Ectodermal cell (in vitro differentiated cells): ENCODE data around the gene SEMA4G.

Experiments
- H3K27ac ChIP-seq: 2 replicates; pipeline ENCODE4 v1.7.0; 2013; ENCODE audit warnings: mild to moderate bottlenecking, low read depth, low read length; ENCODE audit not compliant: insufficient read depth, poor library complexity, severe bottlenecking
- H3K27me3 ChIP-seq: 2 replicates; pipeline ENCODE4 v1.7.0; 2013; ENCODE audit warnings: mild to moderate bottlenecking, low read length; ENCODE audit not compliant: insufficient read depth, control insufficient read depth, poor library complexity, severe bottlenecking
- H3K36me3 ChIP-seq: one replicate; pipeline ENCODE4 v1.7.0; 2013; ENCODE audit warnings: low read length; ENCODE audit not compliant: control insufficient read depth, insufficient read depth
- H3K4me1 ChIP-seq: one replicate; pipeline ENCODE4 v1.7.0; 2013; ENCODE audit warnings: low read length; ENCODE audit not compliant: control insufficient read depth, insufficient read depth
- H3K4me3 ChIP-seq: 2 replicates; pipeline ENCODE4 v1.7.0; 2013; ENCODE audit warnings: low read depth, low read length, control low read depth; ENCODE audit not compliant: insufficient read depth
- H3K9me3 ChIP-seq: 2 replicates; pipeline ENCODE4 v1.7.0; 2013; ENCODE audit warnings: mild to moderate bottlenecking, low read length, moderate library complexity; ENCODE audit not compliant: control insufficient read depth
- WGBS, 2 experiments: methylation state at CpG; one replicate each; pipeline ENCODE4 v1.1.7; 2013; ENCODE audit warnings: missing lambda C conversion rate in 2 of 2; 5-methylcytosine and 5-hydroxymethylcytosine counted together

Gene SEMA4G

DNA sequence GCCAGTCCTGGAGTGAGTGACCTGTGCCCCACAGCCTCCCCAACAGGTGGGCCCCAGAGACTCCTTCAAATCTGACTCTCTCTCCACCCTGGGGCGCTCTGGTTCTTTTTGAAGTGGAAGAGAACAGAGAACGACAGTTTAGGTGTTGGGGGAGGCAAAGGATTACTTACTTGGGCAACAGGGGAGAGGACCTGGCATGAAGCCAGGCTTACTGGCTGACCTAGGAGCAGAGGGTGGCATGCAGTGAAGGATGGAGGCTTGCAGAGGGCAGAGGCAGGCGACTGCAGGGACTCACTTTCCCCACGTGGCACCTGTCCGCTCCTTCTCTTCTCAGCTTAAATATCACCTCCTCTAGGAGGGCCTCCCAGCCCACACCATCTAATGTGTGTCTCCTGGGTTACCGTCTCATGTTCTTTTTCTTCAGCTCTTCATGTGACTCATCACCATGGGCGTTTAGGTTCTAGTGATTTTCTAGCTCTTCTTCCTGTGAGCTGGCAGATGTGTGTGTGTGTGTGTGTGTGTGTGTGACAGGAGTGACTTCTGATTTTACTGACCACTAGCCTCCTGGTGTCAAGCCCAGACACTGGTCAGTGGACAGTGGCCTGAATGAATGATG lies 45.8 kb downstream of the SEMA4G start:
- H3K4me1 ChIP-seq, result peaks cover 14% of the 10 kb centered on the region
- H3K27ac ChIP-seq, result no peak overlapping the region
- 52 to 60% methylated on average over 6 to 7 of the region's 7 CpGs for WGBS, 2 experiments
- H3K36me3 ChIP-seq, result no peaks in the 10 kb centered on the region
- no peaks in the 10 kb centered on the region for H3K9me3 ChIP-seq
- peaks cover 53% of the 10 kb centered on the region for H3K27me3 ChIP-seq
- H3K4me3 ChIP-seq, result no peak overlapping the region

DNA sequence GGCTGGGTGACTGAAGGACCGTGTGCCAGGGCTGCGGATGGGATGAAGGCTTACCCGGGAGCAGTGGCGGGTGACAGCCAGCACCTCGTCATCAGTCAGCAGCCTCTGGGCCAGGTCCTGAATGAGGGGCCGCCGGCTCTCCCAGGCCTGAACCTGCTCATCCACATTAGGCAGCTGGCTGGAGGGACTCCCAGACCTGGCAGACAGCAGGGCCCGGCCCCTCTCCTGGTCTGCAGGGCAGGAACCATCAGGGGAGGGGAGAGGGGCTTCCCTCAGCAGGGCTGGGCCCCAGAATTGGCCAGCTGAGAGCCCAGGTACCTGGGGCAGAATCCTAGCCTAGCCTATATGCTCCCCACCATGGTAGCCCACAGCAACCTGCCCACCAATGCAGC lies 46.3 kb downstream of the SEMA4G start:
- no peak overlapping the region for H3K4me3 ChIP-seq
- no peaks in the 10 kb centered on the region for H3K36me3 ChIP-seq
- H3K9me3 ChIP-seq, result no peaks in the 10 kb centered on the region
- no peak overlapping the region for H3K27ac ChIP-seq
- H3K4me1 ChIP-seq, result peaks cover 14% of the 10 kb centered on the region
- WGBS, 2 experiments, result 87 to 88% methylated on average over 8 of the region's 8 CpGs
- peaks cover 58% of the 10 kb centered on the region for H3K27me3 ChIP-seq

DNA sequence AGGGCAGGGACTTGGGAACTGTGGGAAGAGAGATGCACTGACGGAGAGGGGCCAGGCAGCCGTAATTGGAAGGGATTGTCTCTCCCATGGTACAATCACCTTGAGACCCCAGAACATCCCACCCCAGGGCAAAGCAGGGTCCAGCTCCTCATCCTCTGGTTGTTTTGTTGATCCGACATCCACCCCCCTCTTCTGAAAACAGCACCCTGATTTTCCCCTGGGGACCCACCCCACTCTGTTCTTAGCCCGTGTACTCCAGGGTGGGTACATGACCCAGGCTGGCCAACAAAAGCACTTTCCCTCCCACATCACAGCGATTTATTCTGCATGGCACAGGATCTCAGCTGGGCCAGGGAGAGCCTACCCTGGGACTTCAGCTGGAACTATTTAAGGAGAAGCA lies 47.5 kb downstream of the SEMA4G start:
- H3K27ac ChIP-seq, result no peak overlapping the region
- peaks cover 59% of the 10 kb centered on the region for H3K27me3 ChIP-seq
- H3K36me3 ChIP-seq, result no peaks in the 10 kb centered on the region
- 56 to 65% methylated on average over 5 of the region's 5 CpGs for WGBS, 2 experiments
- H3K4me1 ChIP-seq, result peaks cover 14% of the 10 kb centered on the region
- H3K4me3 ChIP-seq, result no peak overlapping the region
- H3K9me3 ChIP-seq, result no peaks in the 10 kb centered on the region

DNA sequence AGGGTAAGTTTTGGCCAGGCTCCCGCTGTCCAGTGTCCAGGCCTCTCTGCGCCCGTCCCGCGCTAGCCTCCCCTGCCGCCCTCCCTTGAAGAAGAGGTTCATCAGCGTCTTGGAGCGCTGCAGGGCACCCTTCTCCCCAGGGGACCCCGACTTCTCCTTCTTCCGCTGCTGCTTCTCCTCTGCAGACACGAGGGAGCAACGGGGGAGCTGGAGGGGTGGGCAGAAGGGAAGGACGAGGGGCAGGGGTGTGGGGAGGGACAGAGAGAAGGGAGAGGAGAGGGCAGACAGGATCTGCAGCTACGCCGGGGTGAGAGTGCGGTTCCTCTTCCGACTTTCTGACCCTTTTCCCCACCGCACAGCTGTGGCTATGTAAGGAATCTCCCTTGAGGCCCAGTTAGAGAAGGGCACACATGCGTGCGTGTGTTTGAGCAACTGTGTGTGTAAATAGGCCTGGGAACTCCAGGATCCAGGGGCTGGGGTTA lies 48.9 kb downstream of the SEMA4G start:
- WGBS, 2 experiments, result 12 to 14% methylated on average over 20 of the region's 20 CpGs
- H3K27me3 ChIP-seq, result peaks cover 59% of the 10 kb centered on the region
- no peaks in the 10 kb centered on the region for H3K36me3 ChIP-seq
- no peak overlapping the region for H3K4me3 ChIP-seq
- H3K9me3 ChIP-seq, result no peaks in the 10 kb centered on the region
- peaks cover 14% of the 10 kb centered on the region for H3K4me1 ChIP-seq
- H3K27ac ChIP-seq, result no peak overlapping the region

- no peak overlapping the region for H3K27ac ChIP-seq
- peaks cover 59% of the 10 kb centered on the region for H3K27me3 ChIP-seq
- H3K36me3 ChIP-seq, result no peaks in the 10 kb centered on the region
- H3K9me3 ChIP-seq, result no peaks in the 10 kb centered on the region
- H3K4me1 ChIP-seq, result peaks cover 14% of the 10 kb centered on the region
- peak overlapping the region; percentile 9 for H3K4me3 ChIP-seq
- 8 to 9% methylated on average over 45 of the region's 45 CpGs for WGBS, 2 experiments
These were observed 49.5 kb downstream of the SEMA4G start for GRCh38 chr10:101018600-101019439.
